Lower leg skin (tissue), 3 donors: Measurements from ENCODE around the gene ZNF695.
"Not testable (repeated sequence)": the region's sequence is repeated elsewhere in the genome, so short reads cannot be mapped to it uniquely, and the experiment has no call there.

Experiments
- POLR2A ChIP-seq, 2 donors: fragments of 450-650 bp; IDR thresholded peaks; one replicate each; pipeline ENCODE4 v1.6.1; 2016 to 2017; ENCODE audit warnings: antibody characterized with exemption in 2 of 2, mild to moderate bottlenecking in 1 of 2, moderate library complexity in 1 of 2
- TF ChIP-seq, protein P1 (sequence below), 3 donors: fragments of 450-650 bp; IDR thresholded peaks; one replicate each; pipeline ENCODE4 v1.5.1; 2016; ENCODE audit warnings: antibody characterized with exemption in 3 of 3, mild to moderate bottlenecking in 3 of 3, moderate library complexity in 2 of 3

DNA sequence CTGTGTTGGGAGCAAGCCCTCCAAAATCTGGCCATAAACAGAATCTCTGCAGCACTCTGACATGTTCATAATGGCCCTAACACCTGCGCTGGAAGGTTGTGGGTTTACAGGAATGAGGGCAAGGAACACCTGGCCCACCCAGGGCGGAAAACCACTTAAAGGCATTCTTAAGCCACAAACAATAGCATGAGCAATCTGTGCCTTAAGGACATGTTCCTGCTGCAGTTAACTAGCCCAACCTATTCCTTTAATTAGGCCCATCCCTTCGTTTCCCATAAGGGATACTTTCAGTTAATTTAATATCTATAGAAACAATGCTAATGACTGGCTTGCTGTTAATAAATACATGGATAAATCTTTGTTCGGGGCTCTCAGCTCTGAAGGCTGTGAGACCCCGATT lies 16.8 kb upstream of the ZNF695 start:
- TF ChIP-seq POLR2A (IDR thresholded peaks at IDR 0.05): not testable (repeated sequence)
- TF ChIP-seq, protein P1, sequence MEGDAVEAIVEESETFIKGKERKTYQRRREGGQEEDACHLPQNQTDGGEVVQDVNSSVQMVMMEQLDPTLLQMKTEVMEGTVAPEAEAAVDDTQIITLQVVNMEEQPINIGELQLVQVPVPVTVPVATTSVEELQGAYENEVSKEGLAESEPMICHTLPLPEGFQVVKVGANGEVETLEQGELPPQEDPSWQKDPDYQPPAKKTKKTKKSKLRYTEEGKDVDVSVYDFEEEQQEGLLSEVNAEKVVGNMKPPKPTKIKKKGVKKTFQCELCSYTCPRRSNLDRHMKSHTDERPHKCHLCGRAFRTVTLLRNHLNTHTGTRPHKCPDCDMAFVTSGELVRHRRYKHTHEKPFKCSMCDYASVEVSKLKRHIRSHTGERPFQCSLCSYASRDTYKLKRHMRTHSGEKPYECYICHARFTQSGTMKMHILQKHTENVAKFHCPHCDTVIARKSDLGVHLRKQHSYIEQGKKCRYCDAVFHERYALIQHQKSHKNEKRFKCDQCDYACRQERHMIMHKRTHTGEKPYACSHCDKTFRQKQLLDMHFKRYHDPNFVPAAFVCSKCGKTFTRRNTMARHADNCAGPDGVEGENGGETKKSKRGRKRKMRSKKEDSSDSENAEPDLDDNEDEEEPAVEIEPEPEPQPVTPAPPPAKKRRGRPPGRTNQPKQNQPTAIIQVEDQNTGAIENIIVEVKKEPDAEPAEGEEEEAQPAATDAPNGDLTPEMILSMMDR (IDR thresholded peaks at IDR 0.05): not testable (repeated sequence)
